Osteocyte (in vitro differentiated cells): ENCODE measurements around the gene CLPSL1. TPM values are rescaled to one million over a fixed set of nuclear protein-coding genes. Genes with fewer than 3 reads are reported as not detected.

ENCODE experiments used
- DNase-seq: peaks from one replicate; pipeline ENCODE4 v3.0.0; 2021; ENCODE audit warnings: mixed read lengths; ENCODE audit not compliant: unreplicated experiment; ENCODE audit errors: extremely low spot score
- H3K27ac Mint-ChIP-seq: one replicate; pipeline ENCODE4 v1.8.0; 2021; ENCODE audit warnings: mild to moderate bottlenecking, mixed read lengths; ENCODE audit not compliant: unreplicated experiment
- H3K27me3 Mint-ChIP-seq: one replicate; pipeline ENCODE4 v1.8.0; 2021; ENCODE audit warnings: mixed read lengths; ENCODE audit not compliant: unreplicated experiment
- H3K36me3 Mint-ChIP-seq: one replicate; pipeline ENCODE4 v1.8.0; 2021; ENCODE audit warnings: mixed read lengths; ENCODE audit not compliant: unreplicated experiment
- H3K4me1 Mint-ChIP-seq: one replicate; pipeline ENCODE4 v1.8.0; 2021; ENCODE audit warnings: mixed read lengths; ENCODE audit not compliant: unreplicated experiment
- H3K4me3 Mint-ChIP-seq: one replicate; pipeline ENCODE4 v1.8.0; 2021; ENCODE audit warnings: mild to moderate bottlenecking, moderate library complexity, mixed read lengths; ENCODE audit not compliant: unreplicated experiment
- H3K9me3 Mint-ChIP-seq: one replicate; pipeline ENCODE4 v1.8.0; 2021; ENCODE audit warnings: mixed read lengths; ENCODE audit not compliant: unreplicated experiment
- total RNA-seq: library from RNA; stranded (reverse); gene quantifications from 2 replicates; pipeline ENCODE4 v1.2.1, GENCODE V29; 2021
- TF ChIP-seq, protein P1 (sequence below): fragments of 200-600 bp; sonication (generic); IDR thresholded peaks from 2 replicates; pipeline ENCODE4 v1.5.0; 2021; ENCODE audit warnings: antibody characterized with exemption, mild to moderate bottlenecking, moderate library complexity

The CLPSL1 gene
- total RNA-seq, 1 donor from 2014 or later: not detected

DNA sequence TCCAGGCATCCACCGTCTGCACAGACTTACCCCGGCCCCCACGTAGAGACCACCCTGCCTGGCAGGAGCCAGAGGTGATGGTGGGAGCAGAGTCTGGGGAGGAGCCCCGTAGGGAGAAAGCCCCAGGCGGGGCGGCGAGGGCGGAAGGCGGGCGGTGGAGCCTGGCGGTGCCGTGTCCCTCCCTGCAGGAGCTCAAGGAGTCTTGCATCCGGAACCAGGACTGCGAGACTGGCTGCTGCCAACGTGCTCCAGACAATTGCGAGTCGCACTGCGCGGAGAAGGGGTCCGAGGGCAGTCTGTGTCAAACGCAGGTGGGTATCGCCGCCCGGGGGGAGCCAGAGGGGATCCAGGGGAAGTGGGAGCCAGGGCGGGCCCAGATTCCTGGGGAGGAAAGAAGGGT lies 6.0 kb downstream of the CLPSL1 start:
- Mint-ChIP-seq H3K27me3 (peaks cover 67% of the 10 kb centered on the region), H3K36me3 (no peaks in the 10 kb centered on the region), H3K9me3 (no peaks in the 10 kb centered on the region), H3K4me3 (no peak overlapping the region), H3K4me1 (no peaks in the 10 kb centered on the region), H3K27ac (no peak overlapping the region)
- DNase-seq: no peak
- TF ChIP-seq, protein P1, sequence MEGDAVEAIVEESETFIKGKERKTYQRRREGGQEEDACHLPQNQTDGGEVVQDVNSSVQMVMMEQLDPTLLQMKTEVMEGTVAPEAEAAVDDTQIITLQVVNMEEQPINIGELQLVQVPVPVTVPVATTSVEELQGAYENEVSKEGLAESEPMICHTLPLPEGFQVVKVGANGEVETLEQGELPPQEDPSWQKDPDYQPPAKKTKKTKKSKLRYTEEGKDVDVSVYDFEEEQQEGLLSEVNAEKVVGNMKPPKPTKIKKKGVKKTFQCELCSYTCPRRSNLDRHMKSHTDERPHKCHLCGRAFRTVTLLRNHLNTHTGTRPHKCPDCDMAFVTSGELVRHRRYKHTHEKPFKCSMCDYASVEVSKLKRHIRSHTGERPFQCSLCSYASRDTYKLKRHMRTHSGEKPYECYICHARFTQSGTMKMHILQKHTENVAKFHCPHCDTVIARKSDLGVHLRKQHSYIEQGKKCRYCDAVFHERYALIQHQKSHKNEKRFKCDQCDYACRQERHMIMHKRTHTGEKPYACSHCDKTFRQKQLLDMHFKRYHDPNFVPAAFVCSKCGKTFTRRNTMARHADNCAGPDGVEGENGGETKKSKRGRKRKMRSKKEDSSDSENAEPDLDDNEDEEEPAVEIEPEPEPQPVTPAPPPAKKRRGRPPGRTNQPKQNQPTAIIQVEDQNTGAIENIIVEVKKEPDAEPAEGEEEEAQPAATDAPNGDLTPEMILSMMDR: no peak

DNA sequence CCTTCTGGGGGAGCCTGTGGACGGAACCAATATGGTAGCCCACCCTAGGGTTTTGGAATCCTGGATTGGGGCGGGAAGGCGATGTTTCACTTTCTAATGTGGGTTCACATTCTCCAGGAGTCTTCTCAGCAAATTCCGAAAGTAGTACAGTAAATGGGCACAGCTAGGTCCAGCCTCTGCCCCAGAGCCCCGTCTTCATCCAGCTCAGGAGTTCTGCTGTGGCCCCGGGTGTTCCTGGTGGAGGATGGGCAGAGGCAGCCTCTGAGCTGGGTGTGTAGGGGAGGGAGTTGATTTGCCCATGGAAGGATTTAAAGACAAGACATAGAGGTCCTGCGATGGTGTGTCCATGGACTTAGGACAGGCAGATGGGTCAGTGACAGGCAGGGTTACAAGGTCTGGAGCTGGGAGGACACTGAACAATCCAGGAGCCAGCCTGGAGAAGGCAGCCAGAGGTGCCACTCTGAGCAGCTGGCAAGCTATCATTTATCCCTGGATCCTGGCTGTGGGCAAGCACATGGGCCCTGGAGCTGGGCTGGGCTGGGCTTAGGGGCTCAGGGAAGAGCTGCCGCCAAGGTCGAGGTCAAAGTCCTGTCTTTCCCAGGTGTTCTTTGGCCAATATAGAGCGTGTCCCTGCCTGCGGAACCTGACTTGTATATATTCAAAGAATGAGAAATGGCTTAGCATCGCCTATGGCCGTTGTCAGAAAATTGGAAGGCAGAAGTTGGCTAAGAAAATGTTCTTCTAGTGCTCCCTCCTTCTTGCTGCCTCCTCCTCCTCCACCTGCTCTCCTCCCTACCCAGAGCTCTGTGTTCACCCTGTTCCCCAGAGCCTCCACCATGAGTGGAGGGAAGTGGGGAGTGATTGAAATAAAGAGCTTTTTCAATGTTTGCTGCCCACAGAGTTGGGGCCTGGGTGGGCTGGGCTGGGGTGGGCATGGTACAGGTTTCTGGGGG lies 6.7 kb downstream of the CLPSL1 start:
- no peak for DNase-seq
- H3K4me3 Mint-ChIP-seq: no peak overlapping the region
- no peak overlapping the region for H3K27ac Mint-ChIP-seq
- H3K36me3 Mint-ChIP-seq: no peaks in the 10 kb centered on the region
- H3K9me3 Mint-ChIP-seq: no peaks in the 10 kb centered on the region
- TF ChIP-seq, protein P1: no peak
- no peaks in the 10 kb centered on the region for H3K4me1 Mint-ChIP-seq
- peaks cover 60% of the 10 kb centered on the region for H3K27me3 Mint-ChIP-seq

DNA sequence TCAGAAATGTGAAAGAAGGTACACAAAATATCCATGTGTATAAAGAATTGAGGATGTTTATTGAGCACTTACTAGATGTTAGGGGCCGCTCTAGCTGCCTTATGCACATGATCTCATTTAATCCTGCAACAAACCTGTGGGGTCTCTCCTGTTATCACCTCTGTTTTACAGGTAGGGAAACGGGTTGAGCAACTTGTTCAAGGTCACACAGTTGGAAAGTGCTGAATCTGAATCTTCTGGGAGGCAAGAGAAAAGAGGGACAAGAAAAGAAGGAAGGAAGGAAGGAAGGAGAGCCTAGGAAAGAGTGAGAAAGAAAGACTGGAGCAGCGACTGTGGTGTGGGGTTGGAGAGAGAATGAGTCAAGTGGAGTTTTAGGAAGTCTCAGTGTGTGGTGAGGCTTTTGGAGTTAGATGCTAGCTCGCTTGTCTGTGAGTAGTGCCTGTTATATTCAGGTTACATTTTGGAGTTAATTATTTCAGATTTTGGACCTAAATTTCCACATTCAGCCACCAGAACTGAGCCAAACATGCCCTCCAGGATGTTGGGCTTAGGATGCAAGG lies 7.7 kb downstream of the CLPSL1 start:
- H3K4me1 Mint-ChIP-seq: no peaks in the 10 kb centered on the region
- H3K27me3 Mint-ChIP-seq: peaks cover 60% of the 10 kb centered on the region
- no peaks in the 10 kb centered on the region for H3K9me3 Mint-ChIP-seq
- H3K36me3 Mint-ChIP-seq: no peaks in the 10 kb centered on the region
- no peak overlapping the region for H3K27ac Mint-ChIP-seq
- no peak overlapping the region for H3K4me3 Mint-ChIP-seq
- TF ChIP-seq, protein P1: no peak
- DNase-seq: no peak

DNA sequence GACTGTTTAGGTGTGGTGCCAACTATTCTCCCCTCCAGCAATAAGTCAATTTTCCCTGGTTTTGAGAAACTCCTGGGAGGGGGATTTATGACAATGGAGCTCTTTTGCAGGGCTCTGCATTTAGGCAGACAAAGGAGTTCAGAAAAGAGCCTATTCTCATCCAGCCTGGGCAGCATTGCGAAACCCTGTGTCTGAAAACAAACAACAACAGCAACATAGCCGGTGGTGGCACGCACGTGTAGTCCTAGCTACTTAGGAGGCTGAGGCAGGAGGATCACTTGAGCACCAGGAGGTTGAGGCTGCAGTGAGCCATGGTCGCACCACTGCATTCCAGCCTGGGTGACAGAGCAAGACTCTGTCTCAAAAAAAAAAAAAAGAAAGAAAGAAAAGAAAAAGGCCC lies 9.9 kb downstream of the CLPSL1 start:
- Mint-ChIP-seq H3K27me3 (peaks cover 52% of the 10 kb centered on the region), H3K36me3 (no peaks in the 10 kb centered on the region), H3K27ac (no peak overlapping the region), H3K4me1 (no peaks in the 10 kb centered on the region), H3K9me3 (no peaks in the 10 kb centered on the region), H3K4me3 (no peak overlapping the region)
- DNase-seq: no peak
- TF ChIP-seq, protein P1: no peak
